IMR-90 (cell line): ENCODE data around the gene ARL8B.

Experiments used
- CEBPB ChIP-seq: IDR thresholded peaks from 2 replicates; pipeline ENCODE4 v1.6.1; 2012; ENCODE audit warnings: low read depth, low read length, improper control_type of control experiment
- CTCF ChIP-seq: conservative IDR thresholded peaks from 2 replicates; pipeline ENCODE4 v1.5.1; 2012; ENCODE audit warnings: mild to moderate bottlenecking, low read depth, low read length, improper control_type of control experiment
- MAFK ChIP-seq: IDR thresholded peaks from 2 replicates; pipeline ENCODE4 v1.6.1; 2012; ENCODE audit warnings: low read depth, low read length, improper control_type of control experiment
- NFE2L2 ChIP-seq: fragments of 150-350 bp; IDR thresholded peaks from 2 replicates; pipeline ENCODE4 v1.6.1; 2016; ENCODE audit warnings: low read depth, mild to moderate bottlenecking, low read length
- POLR2A ChIP-seq: IDR thresholded peaks from 2 replicates; pipeline ENCODE4 v1.6.1; 2012; ENCODE audit warnings: mild to moderate bottlenecking, low read depth, low read length
- RCOR1 ChIP-seq: IDR thresholded peaks from 2 replicates; pipeline ENCODE4 v1.6.1; 2012; ENCODE audit warnings: mild to moderate bottlenecking, low read length, improper control_type of control experiment; ENCODE audit not compliant: insufficient replicate concordance
- RFX5 ChIP-seq: IDR thresholded peaks from 2 replicates; pipeline ENCODE4 v1.8.0; 2012; ENCODE audit warnings: low read depth, mild to moderate bottlenecking, low read length, moderate library complexity
- SMC3 ChIP-seq: fragments of 150-350 bp; IDR thresholded peaks from 2 replicates; pipeline ENCODE4 v1.6.1; 2016; ENCODE audit warnings: low read depth, mild to moderate bottlenecking, antibody characterized with exemption, low read length, moderate library complexity
- USF2 ChIP-seq: fragments of 150-350 bp; IDR thresholded peaks from 2 replicates; pipeline ENCODE4 v1.6.1; 2017; ENCODE audit warnings: mild to moderate bottlenecking, antibody characterized with exemption, low read length, low read depth

GRCh38 chr3:5143464-5143863, 21.4 kb downstream of the ARL8B start:
- TF ChIP-seq CTCF = no peak
- no peak for TF ChIP-seq USF2
- TF ChIP-seq RFX5 = no peak
- TF ChIP-seq NFE2L2 = no peak
- TF ChIP-seq POLR2A = no peak
- no peak for TF ChIP-seq RCOR1
- no peak for TF ChIP-seq MAFK
- no peak for TF ChIP-seq CEBPB
- no peak for TF ChIP-seq SMC3
